ENCODE data around the gene BATF3. TPM values are rescaled to one million over a fixed set of nuclear protein-coding genes. Genes with fewer than 3 reads are reported as not detected.
"Not testable (repeated sequence)": the region's sequence is repeated elsewhere in the genome, so short reads cannot be mapped to it uniquely, and the experiment has no call there.

Gene BATF3
- total and polyA plus RNA-seq, 8 donors: 0.20 to 3.1 (median 0.95) TPM; not detected in 1

DNA sequence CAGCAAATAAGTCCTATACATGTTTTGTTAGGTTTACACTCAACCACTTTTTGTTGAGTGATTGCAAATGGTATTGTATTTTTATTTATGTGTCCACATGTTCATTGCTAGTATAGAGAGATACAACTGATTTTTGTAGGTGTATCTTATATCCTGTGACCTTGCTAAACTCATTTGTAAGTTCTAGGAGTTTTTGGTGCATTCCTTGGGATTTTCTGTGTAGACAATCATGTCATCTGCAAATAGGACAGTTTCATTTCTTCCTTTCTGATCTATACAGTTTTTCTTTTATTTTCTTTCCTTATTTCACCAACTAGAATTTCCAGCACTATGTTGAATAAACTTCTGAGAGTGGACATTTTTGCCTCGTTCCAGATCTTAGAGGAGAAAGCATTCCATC lies 16.5 kb upstream of the BATF3 start:
- FAIRE-seq: no peak
- H3K4me1 ChIP-seq: no peaks in the 10 kb centered on the region
- H3K9me3 ChIP-seq: no peaks in the 10 kb centered on the region
- H3K27me3 ChIP-seq: no peaks in the 10 kb centered on the region
- no peak overlapping the region for H3K27ac ChIP-seq
- WGBS, 2 donors: 44 to 54% methylated on average over 1 of the region's 1 CpG
- H3K4me3 ChIP-seq: no peak overlapping the region
- intact Hi-C loops (cut with DNase I): no loop called here
- TF ChIP-seq, protein P1, sequence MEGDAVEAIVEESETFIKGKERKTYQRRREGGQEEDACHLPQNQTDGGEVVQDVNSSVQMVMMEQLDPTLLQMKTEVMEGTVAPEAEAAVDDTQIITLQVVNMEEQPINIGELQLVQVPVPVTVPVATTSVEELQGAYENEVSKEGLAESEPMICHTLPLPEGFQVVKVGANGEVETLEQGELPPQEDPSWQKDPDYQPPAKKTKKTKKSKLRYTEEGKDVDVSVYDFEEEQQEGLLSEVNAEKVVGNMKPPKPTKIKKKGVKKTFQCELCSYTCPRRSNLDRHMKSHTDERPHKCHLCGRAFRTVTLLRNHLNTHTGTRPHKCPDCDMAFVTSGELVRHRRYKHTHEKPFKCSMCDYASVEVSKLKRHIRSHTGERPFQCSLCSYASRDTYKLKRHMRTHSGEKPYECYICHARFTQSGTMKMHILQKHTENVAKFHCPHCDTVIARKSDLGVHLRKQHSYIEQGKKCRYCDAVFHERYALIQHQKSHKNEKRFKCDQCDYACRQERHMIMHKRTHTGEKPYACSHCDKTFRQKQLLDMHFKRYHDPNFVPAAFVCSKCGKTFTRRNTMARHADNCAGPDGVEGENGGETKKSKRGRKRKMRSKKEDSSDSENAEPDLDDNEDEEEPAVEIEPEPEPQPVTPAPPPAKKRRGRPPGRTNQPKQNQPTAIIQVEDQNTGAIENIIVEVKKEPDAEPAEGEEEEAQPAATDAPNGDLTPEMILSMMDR (IDR thresholded peaks at IDR 0.05): no peak
- ATAC-seq: no peak
- H3K36me3 ChIP-seq: no peaks in the 10 kb centered on the region
- no peak for DNase-seq

DNA sequence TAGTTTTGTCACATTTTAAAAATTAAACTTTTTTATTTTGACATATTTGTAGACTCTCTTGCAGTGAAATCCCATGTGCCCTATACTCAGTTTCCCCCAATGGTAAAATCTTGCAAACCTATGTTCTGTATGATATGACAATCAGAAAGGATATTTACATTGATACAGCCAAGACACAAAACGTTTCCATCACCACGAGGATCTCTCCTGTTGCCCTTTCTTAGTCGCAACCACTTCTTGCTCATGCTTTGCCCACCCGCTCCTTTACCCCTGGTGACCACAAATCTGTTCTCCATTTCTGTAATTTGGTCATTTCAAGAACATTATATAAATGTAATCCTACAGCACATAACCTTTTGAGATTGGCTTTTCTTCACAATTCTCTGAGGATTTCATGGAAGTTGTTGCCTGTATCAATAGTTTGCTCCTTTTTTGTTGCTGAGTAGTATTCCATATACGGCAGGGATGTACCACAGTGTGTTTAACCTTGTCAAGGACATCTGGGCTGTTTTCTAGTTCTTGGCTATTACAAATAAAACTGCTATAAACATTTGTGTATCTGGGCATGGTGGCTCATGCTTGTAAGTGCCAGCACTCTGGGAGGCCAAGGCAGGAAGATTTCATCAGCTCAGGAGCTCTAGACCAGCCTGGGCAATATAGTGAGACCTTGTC lies 14.0 kb upstream of the BATF3 start:
- Histone ChIP-seq H3K27ac (no peak overlapping the region), H3K4me1 (no peaks in the 10 kb centered on the region), H3K36me3 (no peaks in the 10 kb centered on the region), H3K4me3 (no peak overlapping the region), H3K27me3 (no peaks in the 10 kb centered on the region), H3K9me3 (no peaks in the 10 kb centered on the region)
- DNase-seq: no peak
- TF ChIP-seq, protein P1 (IDR thresholded peaks at IDR 0.05): no peak
- FAIRE-seq: no peak
- no peak for ATAC-seq
- 69 to 77% methylated on average over 5 of the region's 5 CpGs for WGBS, 2 donors
- intact Hi-C loops (cut with DNase I): no loop called here

DNA sequence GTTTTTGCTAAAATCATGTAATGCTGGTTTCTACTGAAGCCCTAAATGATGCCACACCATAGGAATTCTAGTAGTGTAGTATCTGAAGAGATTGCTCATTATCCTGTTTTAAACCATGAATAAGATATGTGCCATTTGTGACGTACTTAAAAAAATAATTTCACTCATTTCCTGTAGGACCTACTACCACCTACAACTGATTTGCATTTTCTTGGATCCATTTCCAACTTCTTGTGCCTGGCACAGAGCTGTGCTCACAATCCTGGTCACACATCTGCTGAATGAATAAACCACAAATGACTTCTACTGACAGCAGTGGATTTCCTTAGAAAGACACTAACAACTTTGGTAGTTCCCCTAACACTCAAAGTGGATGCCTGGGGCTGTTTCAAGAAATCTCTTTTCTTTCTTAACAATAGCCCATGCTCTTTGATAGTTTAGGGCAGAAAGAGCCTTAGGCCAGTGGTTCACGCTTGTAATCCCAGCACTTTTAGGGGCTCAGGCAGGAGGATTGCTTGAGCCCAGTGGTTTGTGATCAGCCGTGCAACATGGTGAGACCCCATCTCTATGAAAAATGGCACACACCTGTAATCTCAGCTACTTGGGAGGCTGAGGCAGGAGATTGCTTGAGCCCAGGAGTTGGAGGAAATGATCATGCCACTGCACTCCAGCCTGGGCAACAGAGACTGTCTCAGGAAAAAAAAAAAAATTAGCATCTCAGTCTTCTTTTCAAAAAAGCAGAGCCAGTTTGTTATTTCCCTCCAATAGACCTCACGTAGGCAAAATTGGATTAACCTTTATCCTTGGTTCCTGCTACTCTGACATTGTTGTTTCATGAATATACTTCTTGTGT lies 13.0 kb upstream of the BATF3 start:
- no peak overlapping the region for H3K4me3 ChIP-seq
- no peak overlapping the region for H3K27ac ChIP-seq
- intact Hi-C loops (cut with DNase I): no loop called here
- TF ChIP-seq, protein P1 (IDR thresholded peaks at IDR 0.05): no peak
- H3K36me3 ChIP-seq: no peaks in the 10 kb centered on the region
- DNase-seq (no peak), FAIRE-seq (no peak), ATAC-seq (no peak)
- WGBS, 2 donors: 78 to 87% methylated on average over 4 of the region's 4 CpGs
- H3K27me3 ChIP-seq: no peaks in the 10 kb centered on the region
- H3K4me1 ChIP-seq: no peaks in the 10 kb centered on the region
- no peaks in the 10 kb centered on the region for H3K9me3 ChIP-seq

DNA sequence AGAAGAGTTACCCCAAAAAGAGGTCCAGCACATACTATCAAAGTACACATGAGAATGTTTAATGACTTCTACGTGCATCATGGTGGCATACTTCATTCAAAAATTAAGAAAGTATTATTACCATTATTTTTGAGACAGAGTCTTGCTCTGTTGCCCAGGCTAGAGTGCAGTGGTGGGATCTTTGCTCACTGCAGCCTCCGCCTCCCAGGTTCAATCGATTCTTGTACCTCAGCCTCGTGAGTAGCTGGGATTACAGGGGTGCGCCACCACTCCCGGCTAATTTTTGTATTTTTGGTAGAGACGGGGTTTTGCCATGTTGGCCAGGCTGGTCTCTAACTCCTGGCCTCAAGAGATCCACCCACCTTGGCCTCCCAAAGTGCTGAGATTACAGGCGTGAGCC lies 12.3 kb upstream of the BATF3 start:
- H3K4me1 ChIP-seq; H3K4me3 ChIP-seq; DNase-seq; H3K27me3 ChIP-seq; intact Hi-C loops (cut with DNase I); H3K36me3 ChIP-seq; ATAC-seq; H3K27ac ChIP-seq; FAIRE-seq; H3K9me3 ChIP-seq: not testable (repeated sequence)
- 86 to 95% methylated on average over 8 of the region's 8 CpGs for WGBS, 2 donors

DNA sequence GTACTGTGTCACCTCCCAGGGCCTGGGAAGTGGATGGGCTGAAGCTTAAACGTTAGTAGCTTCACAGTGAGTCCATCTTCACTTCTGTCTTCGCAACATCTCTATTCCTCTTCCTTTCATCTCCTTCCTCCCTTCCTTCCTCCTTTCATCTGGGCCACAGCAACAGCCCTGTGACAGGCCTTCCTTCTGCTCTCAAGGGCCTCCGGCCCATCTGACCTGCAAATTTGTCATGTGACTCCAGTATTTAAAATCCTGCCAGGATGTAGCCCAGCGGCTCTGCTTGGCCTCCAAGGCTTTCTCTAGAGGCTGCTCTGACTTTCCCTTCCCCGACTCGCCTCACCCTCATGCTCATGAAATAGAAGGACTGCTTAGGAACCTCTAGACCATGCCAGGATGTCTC lies 10.9 kb upstream of the BATF3 start:
- WGBS, 2 donors: 74 to 77% methylated on average over 6 of the region's 6 CpGs
- DNase-seq (no peak), ATAC-seq (no peak)

More for the DNA sequence above, 10.9 kb upstream of the BATF3 start:
- H3K36me3 ChIP-seq: no peaks in the 10 kb centered on the region
- H3K4me1 ChIP-seq: no peaks in the 10 kb centered on the region
- no peak overlapping the region for H3K4me3 ChIP-seq
- FAIRE-seq: no peak
- H3K9me3 ChIP-seq: no peaks in the 10 kb centered on the region
- TF ChIP-seq, protein P1 (IDR thresholded peaks at IDR 0.05): no peak
- no peaks in the 10 kb centered on the region for H3K27me3 ChIP-seq
- no peak overlapping the region for H3K27ac ChIP-seq
- intact Hi-C loops (cut with DNase I): no loop called here

All from pancreas (tissue), 10 donors.